Measurements from ENCODE around the gene IFFO2. TPM values are rescaled to one million over a fixed set of nuclear protein-coding genes. Genes with fewer than 3 reads are reported as not detected.

IFFO2 gene
- total and polyA plus RNA-seq, 2 donors (not counting 1 experiment from before 2014, with no cell fraction given), result 5.8 to 10.4 TPM

DNA sequence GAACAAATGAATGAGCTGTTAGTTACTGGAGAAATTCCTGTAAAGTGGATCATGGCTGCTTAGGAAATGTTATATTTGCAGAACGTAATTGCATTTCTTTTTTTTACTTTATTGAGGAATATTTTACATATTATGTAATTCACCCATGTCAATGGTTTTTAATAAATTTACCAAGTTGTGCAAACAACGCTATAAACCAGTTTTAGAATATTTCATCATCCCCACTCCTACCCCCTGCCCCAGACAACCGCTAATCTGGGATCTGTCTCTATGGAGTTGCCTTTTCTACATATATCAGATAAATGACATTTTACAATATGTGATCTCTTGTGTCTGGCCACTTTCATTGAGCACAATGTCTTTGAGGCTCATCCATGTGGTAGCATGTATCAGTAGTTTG lies 4.3 kb upstream of the IFFO2 start:
- Histone ChIP-seq H3K9me3 (ENCODE audit: control insufficient read depth, insufficient read depth, low read depth, low read length) (no peaks in the 10 kb centered on the region), H3K4me3 (replicated peaks in 1 of 4; ENCODE audit: control extremely low read depth in 1 of 4, insufficient read depth in 1 of 4, low read depth in 3 of 4, low read length in 4 of 4) (no peak overlapping the region), H3K4me1 (ENCODE audit: control insufficient read depth, extremely low read depth, insufficient read depth, low read length) (peaks cover 4% of the 10 kb centered on the region), H3K4me2 (ENCODE audit: extremely low read depth, insufficient read depth, low read length) (no peak overlapping the region), H3K27ac (ENCODE audit: insufficient read depth, low read length) (no peak overlapping the region), H3K36me3 (ENCODE audit: control insufficient read depth, insufficient read depth, low read length) (no peaks in the 10 kb centered on the region), H4K20me1 (ENCODE audit: control insufficient read depth, extremely low read depth, insufficient read depth, low read length) (no peaks in the 10 kb centered on the region), H3K9ac (ENCODE audit: insufficient read depth, low read length) (no peak overlapping the region), H3K27me3 (ENCODE audit: control insufficient read depth, insufficient read depth, low read length) (peaks cover 6% of the 10 kb centered on the region), H3K79me2 (ENCODE audit: control insufficient read depth, insufficient read depth, low read length) (peaks cover 2% of the 10 kb centered on the region), H2AFZ (ENCODE audit: low read length) (no peak overlapping the region)
- DNase-seq (ENCODE audit: low read depth in 2 of 2), result no peak
- TF ChIP-seq, protein P1, sequence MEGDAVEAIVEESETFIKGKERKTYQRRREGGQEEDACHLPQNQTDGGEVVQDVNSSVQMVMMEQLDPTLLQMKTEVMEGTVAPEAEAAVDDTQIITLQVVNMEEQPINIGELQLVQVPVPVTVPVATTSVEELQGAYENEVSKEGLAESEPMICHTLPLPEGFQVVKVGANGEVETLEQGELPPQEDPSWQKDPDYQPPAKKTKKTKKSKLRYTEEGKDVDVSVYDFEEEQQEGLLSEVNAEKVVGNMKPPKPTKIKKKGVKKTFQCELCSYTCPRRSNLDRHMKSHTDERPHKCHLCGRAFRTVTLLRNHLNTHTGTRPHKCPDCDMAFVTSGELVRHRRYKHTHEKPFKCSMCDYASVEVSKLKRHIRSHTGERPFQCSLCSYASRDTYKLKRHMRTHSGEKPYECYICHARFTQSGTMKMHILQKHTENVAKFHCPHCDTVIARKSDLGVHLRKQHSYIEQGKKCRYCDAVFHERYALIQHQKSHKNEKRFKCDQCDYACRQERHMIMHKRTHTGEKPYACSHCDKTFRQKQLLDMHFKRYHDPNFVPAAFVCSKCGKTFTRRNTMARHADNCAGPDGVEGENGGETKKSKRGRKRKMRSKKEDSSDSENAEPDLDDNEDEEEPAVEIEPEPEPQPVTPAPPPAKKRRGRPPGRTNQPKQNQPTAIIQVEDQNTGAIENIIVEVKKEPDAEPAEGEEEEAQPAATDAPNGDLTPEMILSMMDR (conservative IDR thresholded peaks at IDR 0.05 in 1 of 2, IDR thresholded peaks at IDR 0.05 in 1 of 2; ENCODE audit: low read depth in 1 of 2, low read length in 2 of 2), result no peak
- no peak for TF ChIP-seq EZH2 (IDR thresholded peaks at IDR 0.05; ENCODE audit: low read length, missing control alignments)

DNA sequence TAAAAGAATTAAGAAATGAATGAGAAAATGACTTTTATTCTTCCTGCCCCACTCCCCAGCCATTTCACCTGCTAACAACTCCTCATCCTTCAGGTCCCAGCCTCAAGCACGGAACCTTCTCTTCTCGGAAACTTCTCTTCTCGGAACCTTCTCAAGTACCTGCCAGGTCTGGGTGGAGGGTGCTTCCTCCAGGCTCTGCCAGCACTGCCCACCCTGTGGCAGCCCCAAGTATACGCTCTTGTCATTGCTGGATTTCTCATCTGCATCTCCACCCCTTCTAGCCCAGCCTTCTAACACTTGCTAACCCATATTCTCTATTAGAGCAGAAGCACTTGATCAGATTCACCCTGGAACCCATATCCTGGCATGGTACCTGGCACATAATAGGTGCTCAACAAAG lies 3.9 kb upstream of the IFFO2 start:
- Histone ChIP-seq H3K4me3 (replicated peaks in 1 of 4; ENCODE audit: control extremely low read depth in 1 of 4, insufficient read depth in 1 of 4, low read depth in 3 of 4, low read length in 4 of 4) (no peak overlapping the region), H3K27ac (ENCODE audit: insufficient read depth, low read length) (no peak overlapping the region), H3K4me1 (ENCODE audit: control insufficient read depth, extremely low read depth, insufficient read depth, low read length) (peaks cover 4% of the 10 kb centered on the region), H3K79me2 (ENCODE audit: control insufficient read depth, insufficient read depth, low read length) (peaks cover 6% of the 10 kb centered on the region), H3K4me2 (ENCODE audit: extremely low read depth, insufficient read depth, low read length) (no peak overlapping the region), H3K9ac (ENCODE audit: insufficient read depth, low read length) (no peak overlapping the region), H4K20me1 (ENCODE audit: control insufficient read depth, extremely low read depth, insufficient read depth, low read length) (no peaks in the 10 kb centered on the region), H3K27me3 (ENCODE audit: control insufficient read depth, insufficient read depth, low read length) (peaks cover 6% of the 10 kb centered on the region), H2AFZ (ENCODE audit: low read length) (no peak overlapping the region), H3K9me3 (ENCODE audit: control insufficient read depth, insufficient read depth, low read depth, low read length) (no peaks in the 10 kb centered on the region), H3K36me3 (ENCODE audit: control insufficient read depth, insufficient read depth, low read length) (no peaks in the 10 kb centered on the region)
- TF ChIP-seq, protein P1 (conservative IDR thresholded peaks at IDR 0.05 in 1 of 2, IDR thresholded peaks at IDR 0.05 in 1 of 2; ENCODE audit: low read depth in 1 of 2, low read length in 2 of 2), result no peak
- no peak for TF ChIP-seq EZH2 (IDR thresholded peaks at IDR 0.05; ENCODE audit: low read length, missing control alignments)
- DNase-seq (ENCODE audit: low read depth in 2 of 2), result no peak

DNA sequence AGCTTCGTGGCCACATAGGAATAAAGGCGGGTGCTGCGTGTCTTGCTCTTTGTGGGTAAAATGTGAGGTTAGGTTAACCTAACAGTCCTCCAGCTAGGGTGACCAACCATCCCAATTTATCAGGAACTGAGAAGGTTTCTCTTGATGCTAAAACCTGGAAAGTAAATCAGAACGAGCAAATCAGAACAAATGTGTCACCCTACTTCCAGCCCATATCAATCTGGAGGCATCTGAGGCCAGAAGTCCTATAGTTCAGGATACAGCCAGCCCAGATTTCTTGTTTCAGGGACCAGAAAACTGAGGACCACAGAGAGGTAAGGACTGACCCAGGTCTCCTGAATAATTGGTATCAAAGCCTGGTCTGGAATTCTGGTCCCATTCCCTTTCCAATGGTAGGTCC lies 3.1 kb upstream of the IFFO2 start:
- H3K79me2 ChIP-seq (ENCODE audit: control insufficient read depth, insufficient read depth, low read length), result peaks cover 14% of the 10 kb centered on the region
- TF ChIP-seq, protein P1 (conservative IDR thresholded peaks at IDR 0.05 in 1 of 2, IDR thresholded peaks at IDR 0.05 in 1 of 2; ENCODE audit: low read depth in 1 of 2, low read length in 2 of 2), result no peak
- no peak for TF ChIP-seq EZH2 (IDR thresholded peaks at IDR 0.05; ENCODE audit: low read length, missing control alignments)
- no peak for DNase-seq (ENCODE audit: low read depth in 2 of 2)

More for the DNA sequence above, 3.1 kb upstream of the IFFO2 start:
- Histone ChIP-seq H3K36me3 (ENCODE audit: control insufficient read depth, insufficient read depth, low read length) (no peaks in the 10 kb centered on the region), H3K9ac (ENCODE audit: insufficient read depth, low read length) (no peak overlapping the region), H3K27ac (ENCODE audit: insufficient read depth, low read length) (no peak overlapping the region), H3K9me3 (ENCODE audit: control insufficient read depth, insufficient read depth, low read depth, low read length) (no peaks in the 10 kb centered on the region), H3K4me1 (ENCODE audit: control insufficient read depth, extremely low read depth, insufficient read depth, low read length) (peaks cover 4% of the 10 kb centered on the region), H3K27me3 (ENCODE audit: control insufficient read depth, insufficient read depth, low read length) (peaks cover 6% of the 10 kb centered on the region), H3K4me3 (replicated peaks in 1 of 4; ENCODE audit: control extremely low read depth in 1 of 4, insufficient read depth in 1 of 4, low read depth in 3 of 4, low read length in 4 of 4) (no peak overlapping the region), H4K20me1 (ENCODE audit: control insufficient read depth, extremely low read depth, insufficient read depth, low read length) (no peaks in the 10 kb centered on the region), H3K4me2 (ENCODE audit: extremely low read depth, insufficient read depth, low read length) (no peak overlapping the region), H2AFZ (ENCODE audit: low read length) (no peak overlapping the region)
